CD4-positive, alpha-beta T cell (primary cell): ENCODE results near the gene SMIM41. TPM values are rescaled to one million over a fixed set of nuclear protein-coding genes. Genes with fewer than 3 reads are reported as not detected.

ENCODE experiments used
- ATAC-seq: fragments of 200-7000 bp; cut with Tn5 transposase; one replicate; pipeline ENCODE4 v1.10.0; 2022; ENCODE audit warnings: mild to moderate bottlenecking; ENCODE audit not compliant: poor library complexity
- CTCF ChIA-PET: fragments of 350-600 bp; sonication (Branson Sonifier 250); formaldehyde crosslinking; loops from one replicate; lab custom pipeline; 2021; ENCODE audit warnings: antibody characterized with exemption, inconsistent platforms; lab: Charles Lee
- POLR2A ChIA-PET: fragments of 350-600 bp; sonication (Branson Sonifier 250); formaldehyde crosslinking; loops from one replicate; lab custom pipeline; 2021; ENCODE audit warnings: antibody characterized with exemption, inconsistent platforms; lab: Charles Lee
- DNase-seq, 14 experiments: peaks; one replicate each; pipeline ENCODE4 v3.0.0-alpha.2; 2013 to 2020; ENCODE audit warnings: mixed read lengths in 2 of 14
- H3K27ac ChIP-seq, 2 donors: one replicate each; pipeline versions ENCODE4 v1.5.1 to v1.7.0; 2013; ENCODE audit warnings: low read length in 2 of 2, low read depth in 1 of 2, mild to moderate bottlenecking in 1 of 2
- H3K27me3 ChIP-seq, 2 experiments: 1 replicate in 1 of 2; 2 replicates in 1 of 2; pipeline versions ENCODE4 v1.6.1 to v1.7.0; 2013; ENCODE audit warnings: low read length in 2 of 2, control low read depth in 1 of 2, mild to moderate bottlenecking in 1 of 2, moderate library complexity in 1 of 2; ENCODE audit not compliant: insufficient read depth in 2 of 2, control insufficient read depth in 1 of 2
- H3K36me3 ChIP-seq: one replicate; pipeline ENCODE4 v1.6.1; 2013; ENCODE audit warnings: low read length, control low read depth; ENCODE audit not compliant: insufficient read depth
- H3K4me1 ChIP-seq: one replicate; pipeline ENCODE4 v1.6.1; 2013; ENCODE audit warnings: low read length, control low read depth; ENCODE audit not compliant: insufficient read depth
- H3K4me3 ChIP-seq: one replicate; pipeline ENCODE4 v1.5.1; 2013; ENCODE audit warnings: mild to moderate bottlenecking, low read length, moderate library complexity
- H3K9me3 ChIP-seq, 2 experiments: 1 replicate in 1 of 2; 2 replicates in 1 of 2; pipeline versions ENCODE4 v1.6.1 to v1.7.0; 2013; ENCODE audit warnings: low read length in 2 of 2, mild to moderate bottlenecking in 2 of 2, control low read depth in 1 of 2, moderate library complexity in 1 of 2; ENCODE audit not compliant: control insufficient read depth in 1 of 2, insufficient read depth in 1 of 2
- H3K27ac Mint-ChIP-seq: one replicate; pipeline ENCODE4 v1.8.0; 2020; ENCODE audit warnings: mixed read lengths
- H3K27me3 Mint-ChIP-seq: one replicate; pipeline ENCODE4 v1.8.0; 2021; ENCODE audit warnings: mixed read lengths
- H3K36me3 Mint-ChIP-seq: one replicate; pipeline ENCODE4 v1.8.0; 2021; ENCODE audit warnings: low read depth, mixed read lengths
- H3K4me1 Mint-ChIP-seq: one replicate; pipeline ENCODE4 v1.8.0; 2021; ENCODE audit warnings: low read depth, mixed read lengths
- H3K4me3 Mint-ChIP-seq: one replicate; pipeline ENCODE4 v1.8.0; 2020; ENCODE audit warnings: mild to moderate bottlenecking, mixed read lengths
- H3K9me3 Mint-ChIP-seq: one replicate; pipeline ENCODE4 v1.8.0; 2020; ENCODE audit warnings: mixed read lengths
- CTCF ChIP-seq: fragments of 200-600 bp; IDR thresholded peaks from one replicate; pipeline ENCODE4 v1.8.0; 2022; ENCODE audit warnings: antibody characterized with exemption, mild to moderate bottlenecking
- intact Hi-C, 2 experiments: fragments of 100-400 bp; cut with DNase I in 1 of 2; cut with micrococcal nuclease in 1 of 2; formaldehyde crosslinking; loops; one replicate each; pipeline versions ENCODE4 v1.15.1 to v1.9.0; 2023 to 2025; cut with DNase I, micrococcal nuclease
- total RNA-seq, 174 experiments: library from RNA in 2 of 174; stranded (reverse) in 2 of 174; gene quantifications; one replicate each; pipeline ENCODE4 v1.2.3 and lab custom pipeline; 2021 to 2026

SMIM41 gene
- total RNA-seq, 2 experiments from 2014 or later: not detected

DNA sequence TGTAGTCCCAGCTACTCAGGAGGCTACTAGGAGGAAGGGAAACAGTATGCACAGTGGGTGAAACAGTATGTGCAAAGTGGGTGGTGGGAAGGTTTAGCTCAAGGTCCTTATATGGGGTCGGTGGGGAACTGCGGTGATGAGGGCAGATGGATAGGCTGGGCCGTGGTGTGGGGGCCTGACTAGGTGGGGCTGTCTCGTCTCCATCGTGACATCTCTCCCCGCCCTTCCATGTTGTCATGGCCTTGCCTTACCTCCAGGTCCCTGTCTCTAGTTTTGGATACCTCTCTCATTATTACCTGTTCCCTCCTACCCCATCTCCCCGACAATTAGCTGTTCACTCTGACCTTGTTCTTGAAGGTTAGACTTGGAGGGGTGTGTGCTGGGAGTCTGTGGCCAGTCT is 32.6 kb upstream of the SMIM41 start:
- Histone ChIP-seq H3K36me3 (no peaks in the 10 kb centered on the region), H3K27ac (no peak overlapping the region), H3K9me3 (no peaks in the 10 kb centered on the region), H3K4me3 (no peak overlapping the region), H3K27me3 (no peaks in the 10 kb centered on the region), H3K4me1 (peaks cover 41% of the 10 kb centered on the region)
- intact Hi-C loops: no loop called here
- H3K4me1 Mint-ChIP-seq: peaks cover 33% of the 10 kb centered on the region
- DNase-seq (no peak), ATAC-seq (no peak)
- H3K27ac Mint-ChIP-seq: no peak overlapping the region
- no peak overlapping the region for H3K4me3 Mint-ChIP-seq
- POLR2A ChIA-PET: interaction anchor here (0.9 to 1.1 kb wide), 2 partner anchors 8 to 22 kb away, joined by 3 read pairs; no protein-coding TSS in a partner anchor
- no peak for TF ChIP-seq CTCF
- H3K9me3 Mint-ChIP-seq: no peaks in the 10 kb centered on the region
- H3K27me3 Mint-ChIP-seq: no peaks in the 10 kb centered on the region
- CTCF ChIA-PET: interaction anchor here (2.5 kb wide), 1 partner anchor 21 kb away, joined by 22 read pairs; no protein-coding TSS in a partner anchor
- H3K36me3 Mint-ChIP-seq: peaks cover 5% of the 10 kb centered on the region

- H3K36me3 Mint-ChIP-seq: peaks cover 5% of the 10 kb centered on the region
Observed at GRCh38 chr12:52049286-52049685, 30.2 kb upstream of the SMIM41 start.

GRCh38 chr12:52049688-52050087 is 29.8 kb upstream of the SMIM41 start:
- Histone ChIP-seq H3K27me3 (no peaks in the 10 kb centered on the region), H3K27ac (no peak overlapping the region), H3K4me1 (peaks cover 43% of the 10 kb centered on the region), H3K36me3 (no peaks in the 10 kb centered on the region), H3K9me3 (no peaks in the 10 kb centered on the region), H3K4me3 (no peak overlapping the region)
- Mint-ChIP-seq H3K27me3 (no peaks in the 10 kb centered on the region), H3K9me3 (no peaks in the 10 kb centered on the region), H3K36me3 (peaks cover 5% of the 10 kb centered on the region), H3K27ac (peak overlapping the region; percentile 98), H3K4me3 (peak overlapping the region; percentile 93), H3K4me1 (peaks cover 41% of the 10 kb centered on the region)
- TF ChIP-seq CTCF: no peak
- POLR2A ChIA-PET: no interaction called here
- CTCF ChIA-PET: interaction anchor here (3.2 kb wide), 1 partner anchor 24 kb away, joined by 62 read pairs; no protein-coding TSS in a partner anchor
- DNase-seq (no peak), ATAC-seq (no peak)
- intact Hi-C loops: loop anchor here (1.0 to 2.0 kb wide), 2 partner anchors 13 to 14 kb away; no protein-coding TSS in a partner anchor

More at GRCh38 chr12:52049286-52049685, 30.2 kb upstream of the SMIM41 start:
- peak overlapping the region; percentile 98 for H3K27ac Mint-ChIP-seq
- ATAC-seq (no peak), DNase-seq (no peak)
- intact Hi-C loops: loop anchor here in 1 of 2 experiments (1.0 kb wide), 1 partner anchor 14 kb away; no protein-coding TSS in a partner anchor
- ChIA-PET POLR2A (interaction anchor here (1.0 kb wide), 1 partner anchor 16 kb away, joined by 5 read pairs; no protein-coding TSS in a partner anchor), CTCF (no interaction called here)
- no peaks in the 10 kb centered on the region for H3K27me3 Mint-ChIP-seq
- TF ChIP-seq CTCF: no peak
- Histone ChIP-seq H3K27ac (no peak overlapping the region), H3K4me1 (peaks cover 43% of the 10 kb centered on the region), H3K27me3 (no peaks in the 10 kb centered on the region), H3K36me3 (no peaks in the 10 kb centered on the region), H3K9me3 (no peaks in the 10 kb centered on the region), H3K4me3 (no peak overlapping the region)
- H3K4me1 Mint-ChIP-seq: peaks cover 41% of the 10 kb centered on the region
- H3K9me3 Mint-ChIP-seq: no peaks in the 10 kb centered on the region
- peak overlapping the region; percentile 93 for H3K4me3 Mint-ChIP-seq
